Measurements from ENCODE around the gene CS.

GRCh38 chr12:56317675-56318074 lies 17.5 kb upstream of the CS start:
- TF ChIP-seq GATA3 (IDR thresholded peaks at IDR 0.05; ENCODE audit: low read depth, low read length) (no peak), GATA2 (IDR thresholded peaks at IDR 0.05; ENCODE audit: low read depth, low read length) (no peak)
